RKO (cell line): ENCODE data around the gene EZR.
"Not testable (repeated sequence)": the region's sequence is repeated elsewhere in the genome, so short reads cannot be mapped to it uniquely, and the experiment has no call there.

Experiments used
- DNase-seq: peaks from one replicate; pipeline ENCODE4 v3.0.0-alpha.2; 2016; ENCODE audit warnings: low spot score

The EZR gene

DNA sequence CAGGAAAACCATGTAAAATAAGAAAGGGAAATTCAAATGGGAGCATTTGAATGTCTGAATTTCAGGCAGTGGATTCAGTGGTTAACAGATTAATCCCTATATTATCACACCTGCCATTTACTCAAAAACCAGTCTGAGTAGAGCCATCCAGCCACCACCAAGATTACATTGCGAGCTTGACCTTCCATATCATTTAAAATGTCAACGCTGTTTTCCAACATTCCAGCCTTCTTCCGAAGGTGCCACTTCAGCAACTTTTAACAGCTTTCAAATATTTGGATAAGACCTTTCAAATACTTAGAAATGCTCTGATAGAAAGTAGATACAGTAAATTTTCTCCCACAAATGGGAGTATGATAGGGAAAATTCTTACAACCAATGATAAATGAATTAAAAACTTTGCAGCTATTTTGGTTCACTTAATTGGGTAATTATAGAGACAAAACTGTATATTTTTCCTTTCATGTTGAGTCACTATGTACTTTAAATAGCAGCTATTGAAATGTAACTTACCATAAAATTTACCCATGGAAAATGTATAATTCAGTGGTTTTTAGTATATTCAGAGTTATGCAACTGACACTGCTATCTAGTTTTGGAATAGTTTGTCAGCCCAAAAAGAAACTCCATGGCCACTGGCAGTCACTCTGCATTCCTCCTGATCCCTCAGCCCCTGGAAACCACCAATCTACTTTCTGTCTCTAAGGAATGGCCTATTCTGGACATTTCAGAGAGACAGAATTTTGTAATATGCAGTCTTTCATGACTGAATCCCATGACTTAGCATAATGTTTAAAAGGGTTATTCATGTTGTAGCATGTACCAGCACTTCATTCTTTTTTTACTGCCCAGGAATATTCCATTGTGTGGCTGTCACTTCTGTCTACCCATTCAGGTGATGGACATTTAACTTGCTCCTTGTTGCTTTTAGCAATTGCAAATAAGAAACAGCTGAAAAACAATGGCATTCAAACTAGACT lies 21.5 kb downstream of the EZR start:
- DNase-seq, result no peak

DNA sequence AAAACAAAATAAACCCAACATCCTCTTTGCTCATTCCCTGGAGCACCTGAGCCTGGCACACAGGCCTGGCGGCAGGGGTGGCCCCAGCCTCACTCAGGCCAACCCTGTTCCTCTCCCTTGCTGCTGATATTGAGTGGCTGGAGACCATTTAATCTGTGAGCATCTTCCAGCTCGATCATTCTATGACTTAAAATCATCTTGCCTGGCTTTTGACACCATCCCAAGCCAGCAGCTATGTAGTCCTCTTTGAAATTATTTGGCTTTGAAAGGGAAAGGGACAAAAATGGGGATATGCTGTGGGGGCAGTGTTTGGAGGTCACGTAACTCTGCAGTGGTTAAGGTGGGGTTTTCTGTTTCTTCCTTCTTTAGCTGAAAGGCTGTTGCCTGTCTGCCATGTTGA lies 22.8 kb downstream of the EZR start:
- DNase-seq, result no peak

DNA sequence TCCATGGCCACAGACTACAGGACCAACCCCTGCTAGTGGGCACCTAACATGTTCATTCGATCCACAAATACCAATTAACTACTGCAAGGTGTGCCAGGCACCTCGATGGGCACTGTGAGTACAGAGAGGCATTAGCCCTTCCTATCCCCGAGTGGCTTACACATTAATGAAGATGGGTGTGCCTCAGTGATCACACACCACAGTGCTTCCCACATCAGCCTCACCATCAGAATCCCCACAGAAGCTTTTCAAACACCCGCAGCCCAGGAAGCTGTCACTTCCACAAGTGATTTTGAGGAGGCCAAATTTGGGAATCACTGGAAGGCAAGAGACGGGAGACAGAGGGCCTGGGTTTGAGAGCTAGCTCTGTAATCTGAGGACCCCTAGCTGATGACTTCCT lies 23.7 kb downstream of the EZR start:
- DNase-seq, result no peak

DNA sequence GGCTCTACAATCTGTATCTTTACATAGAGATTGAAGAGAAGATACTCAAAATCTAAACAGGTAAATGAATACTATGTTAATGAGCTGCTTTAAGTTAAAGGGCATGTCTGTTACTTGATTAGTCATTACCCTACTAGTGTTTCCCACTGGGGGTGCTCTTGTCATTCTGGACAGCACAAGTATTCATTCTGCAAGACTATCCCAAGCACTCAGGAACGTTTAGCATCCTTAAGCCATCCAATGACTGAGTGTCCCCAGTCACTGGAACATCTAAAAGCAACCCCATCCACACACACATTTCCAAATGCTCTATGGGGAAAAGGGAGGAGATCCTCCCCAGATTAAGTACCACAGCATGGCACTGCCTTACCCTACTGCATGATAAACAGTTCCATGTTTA lies 25.7 kb downstream of the EZR start:
- peak; percentile 78 for DNase-seq

DNA sequence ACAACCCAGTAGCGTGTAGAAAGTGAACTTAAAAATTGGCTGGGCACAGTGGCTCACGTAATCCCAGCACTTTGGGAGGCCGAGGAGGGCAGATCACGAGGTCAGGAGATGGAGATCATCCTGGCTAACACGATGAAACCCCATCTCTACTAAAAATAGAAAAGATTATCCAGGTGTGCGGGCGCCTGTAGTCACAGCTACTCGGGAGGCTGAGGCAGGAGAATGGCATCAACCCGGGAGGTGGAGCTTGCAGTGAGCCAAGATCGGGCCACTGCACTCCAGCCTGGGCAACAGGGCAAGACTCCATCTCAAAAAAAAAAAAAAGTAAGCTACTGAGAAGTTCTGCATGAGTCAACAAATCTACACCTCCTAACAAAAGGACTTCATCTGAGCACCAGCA lies 26.7 kb downstream of the EZR start:
- DNase-seq, result not testable (repeated sequence)

DNA sequence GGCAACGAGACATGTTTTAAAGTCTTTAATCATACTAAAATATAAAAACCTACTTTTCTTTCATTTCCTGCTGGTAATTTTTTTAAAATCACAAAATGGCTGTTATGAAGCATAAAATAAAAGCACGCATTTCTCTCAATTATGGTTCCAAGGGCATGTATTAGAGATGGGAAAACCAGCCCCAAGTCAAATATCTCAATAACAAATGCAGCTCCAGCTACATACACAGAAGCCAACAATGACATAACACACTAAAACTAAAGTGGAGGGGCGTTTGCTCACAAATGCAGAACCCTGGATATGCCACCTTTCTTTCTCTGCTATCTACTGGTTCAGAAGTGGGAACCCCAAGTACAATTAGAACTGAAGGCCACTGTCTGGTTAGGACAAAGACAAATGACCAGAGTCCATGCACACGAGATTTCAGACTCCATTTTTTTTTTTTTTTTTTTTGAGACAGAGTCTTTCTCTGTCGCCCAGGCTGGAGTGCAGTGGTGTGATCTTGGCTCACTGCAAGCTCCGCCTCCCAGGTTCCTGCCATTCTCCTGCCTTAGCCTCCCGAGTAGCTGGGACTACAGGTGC lies 27.8 kb downstream of the EZR start:
- no peak for DNase-seq

DNA sequence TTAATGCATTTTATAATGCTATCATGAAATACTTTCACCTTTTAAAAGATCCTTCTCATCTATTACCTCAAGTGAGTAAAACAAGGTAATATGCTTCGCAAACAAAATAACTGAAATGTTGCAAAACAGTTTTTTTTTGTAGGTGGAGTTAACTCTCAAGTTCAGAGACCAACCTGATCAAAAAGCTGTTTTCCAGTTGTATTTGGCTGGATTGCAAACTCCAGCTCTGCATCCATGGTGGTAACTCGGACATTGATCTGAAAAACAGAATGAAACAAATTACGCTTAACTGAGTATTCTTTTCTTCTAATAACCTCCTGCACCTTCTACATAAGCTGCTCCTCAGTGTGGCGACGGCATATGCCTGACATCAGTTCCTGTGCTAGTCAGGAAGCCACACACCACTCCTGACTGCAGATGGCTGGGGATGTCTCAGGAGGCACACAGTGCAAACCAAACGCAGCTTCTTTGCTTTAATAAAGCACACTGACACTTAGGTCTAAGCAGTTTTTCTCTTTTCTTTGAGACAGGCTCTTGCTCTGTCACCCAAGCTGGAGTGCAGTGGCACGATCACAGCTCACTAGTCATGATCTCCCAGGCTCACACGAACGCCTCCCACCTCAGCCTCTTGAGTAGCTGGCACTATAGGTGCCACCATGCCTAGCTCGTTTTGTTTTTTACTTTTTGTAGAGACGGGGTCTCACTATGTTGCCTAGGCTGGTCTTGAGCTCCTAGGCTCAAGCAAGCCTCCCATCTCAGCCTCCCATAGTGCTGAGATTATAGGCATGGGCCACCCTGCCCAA lies 29.9 kb downstream of the EZR start:
- DNase-seq, result no peak

DNA sequence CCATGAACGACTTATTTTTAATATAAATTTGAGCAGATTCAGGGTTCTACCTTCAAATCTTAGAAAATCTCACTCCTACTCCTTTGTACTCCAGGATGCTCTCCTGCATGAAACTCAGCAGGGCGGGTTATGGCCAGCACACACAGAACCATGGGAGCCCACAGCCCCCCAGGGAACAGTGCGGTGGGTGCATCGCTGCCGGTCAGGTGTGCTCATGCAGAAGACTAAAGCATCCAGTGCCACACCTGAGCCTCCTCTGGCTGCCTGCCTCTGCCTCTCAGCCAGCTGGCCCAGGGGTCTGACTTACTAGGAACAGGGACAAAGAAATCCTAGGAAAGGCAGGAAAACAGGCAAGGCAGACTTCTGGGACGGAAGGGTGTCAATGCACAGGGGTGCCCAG lies 31.8 kb downstream of the EZR start:
- DNase-seq, result no peak

DNA sequence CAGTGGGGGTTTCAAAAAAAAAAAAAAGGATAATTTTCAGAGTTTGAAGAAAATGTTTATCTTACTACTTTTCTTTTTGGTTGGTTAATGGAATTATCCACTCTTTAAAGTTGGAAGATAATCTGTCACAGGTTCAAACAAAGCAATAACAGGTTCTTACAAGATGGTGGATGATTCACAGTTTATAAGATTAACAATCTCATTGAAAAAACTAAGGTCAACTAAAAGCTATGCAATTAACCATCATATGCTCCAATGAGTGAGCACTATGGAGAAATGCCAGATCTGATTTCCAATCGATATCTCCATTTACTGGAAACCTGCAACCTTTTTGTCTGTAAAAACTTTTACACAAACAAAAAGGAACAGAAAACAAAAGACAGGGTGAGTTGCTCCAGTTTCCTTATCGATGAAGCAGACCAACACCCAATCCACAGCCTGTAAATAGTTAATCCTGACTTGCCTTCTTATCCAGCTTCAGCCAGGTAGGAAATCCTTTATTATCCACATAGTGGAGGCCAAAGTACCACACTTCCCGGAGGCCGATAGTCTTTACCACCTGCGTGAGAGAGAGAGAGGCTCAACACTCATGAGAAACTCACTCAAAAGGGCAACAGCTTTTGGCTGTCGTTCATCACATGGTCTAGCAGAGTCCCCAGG lies 32.4 kb downstream of the EZR start:
- DNase-seq, result no peak

DNA sequence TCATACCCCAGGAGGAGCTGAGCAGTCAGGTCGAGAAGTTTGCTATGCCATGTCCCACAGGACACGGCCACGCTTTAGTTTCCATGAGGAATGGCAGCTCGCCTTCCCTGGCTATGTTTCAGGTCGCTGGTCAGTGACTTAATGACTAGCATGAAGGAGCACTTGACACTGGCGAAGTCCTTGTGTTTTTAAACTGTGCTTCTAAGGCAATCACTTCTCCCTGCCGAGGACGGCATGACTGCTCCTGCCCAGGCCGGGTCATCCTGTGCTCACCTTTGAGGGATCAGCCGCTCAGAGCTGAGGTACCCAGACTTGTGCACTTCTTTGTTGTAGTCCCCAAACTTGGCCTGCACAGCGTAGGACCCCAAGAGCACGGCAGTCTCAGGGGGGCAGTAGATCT lies 34.1 kb downstream of the EZR start:
- DNase-seq, result no peak

DNA sequence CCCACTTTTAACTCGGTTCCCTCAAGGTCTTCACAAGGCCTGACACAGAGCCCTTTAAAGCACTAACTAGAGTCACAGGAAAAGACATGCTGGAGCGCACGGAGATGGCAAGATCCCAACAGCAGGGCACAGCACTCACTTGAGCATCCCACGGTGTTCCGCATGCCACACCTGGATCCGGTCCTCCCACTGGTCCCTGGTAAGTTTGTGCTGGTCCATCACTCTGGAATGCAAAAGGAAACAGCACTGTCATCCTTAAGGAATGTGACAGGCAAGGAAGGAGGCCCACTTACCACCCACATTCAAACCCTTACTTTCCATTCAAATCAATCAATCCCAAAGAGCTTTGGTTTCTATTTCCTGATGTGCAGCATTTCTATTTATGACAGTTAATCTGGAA lies 34.7 kb downstream of the EZR start:
- DNase-seq, result peak; percentile 4

DNA sequence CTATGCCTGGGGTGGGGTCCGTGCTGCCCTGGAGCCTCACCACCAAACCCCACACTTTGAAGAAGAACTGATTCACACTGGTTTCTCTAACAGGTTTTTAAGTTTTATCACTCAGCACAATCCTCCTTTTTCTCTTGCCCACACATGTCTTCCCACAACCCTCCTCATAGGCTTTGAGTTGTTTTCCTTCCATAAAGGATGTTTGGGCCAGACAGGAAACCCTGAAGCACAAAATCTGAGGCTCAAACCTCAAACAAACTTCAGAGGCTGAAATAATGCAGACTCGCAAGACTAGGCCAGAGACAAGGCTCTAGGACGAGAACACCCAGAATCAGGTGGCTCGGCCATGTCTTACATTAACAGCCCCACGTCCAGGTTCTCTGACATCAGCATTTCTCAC lies 35.3 kb downstream of the EZR start:
- DNase-seq, result no peak

DNA sequence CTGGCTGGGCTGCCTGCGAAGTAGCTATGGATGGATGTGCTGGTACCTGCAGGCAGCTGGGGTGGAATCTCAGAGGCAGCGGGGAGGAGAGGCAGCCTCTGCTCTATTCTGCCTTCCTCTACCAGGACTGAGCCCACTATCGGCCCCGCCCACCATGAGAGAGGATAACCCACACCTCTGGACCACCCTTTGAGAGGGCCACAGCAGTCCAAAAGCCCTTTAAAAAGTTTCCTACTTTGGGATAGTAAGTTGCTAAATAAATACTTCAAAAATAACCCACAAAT lies 36.1 kb downstream of the EZR start:
- DNase-seq, result no peak

DNA sequence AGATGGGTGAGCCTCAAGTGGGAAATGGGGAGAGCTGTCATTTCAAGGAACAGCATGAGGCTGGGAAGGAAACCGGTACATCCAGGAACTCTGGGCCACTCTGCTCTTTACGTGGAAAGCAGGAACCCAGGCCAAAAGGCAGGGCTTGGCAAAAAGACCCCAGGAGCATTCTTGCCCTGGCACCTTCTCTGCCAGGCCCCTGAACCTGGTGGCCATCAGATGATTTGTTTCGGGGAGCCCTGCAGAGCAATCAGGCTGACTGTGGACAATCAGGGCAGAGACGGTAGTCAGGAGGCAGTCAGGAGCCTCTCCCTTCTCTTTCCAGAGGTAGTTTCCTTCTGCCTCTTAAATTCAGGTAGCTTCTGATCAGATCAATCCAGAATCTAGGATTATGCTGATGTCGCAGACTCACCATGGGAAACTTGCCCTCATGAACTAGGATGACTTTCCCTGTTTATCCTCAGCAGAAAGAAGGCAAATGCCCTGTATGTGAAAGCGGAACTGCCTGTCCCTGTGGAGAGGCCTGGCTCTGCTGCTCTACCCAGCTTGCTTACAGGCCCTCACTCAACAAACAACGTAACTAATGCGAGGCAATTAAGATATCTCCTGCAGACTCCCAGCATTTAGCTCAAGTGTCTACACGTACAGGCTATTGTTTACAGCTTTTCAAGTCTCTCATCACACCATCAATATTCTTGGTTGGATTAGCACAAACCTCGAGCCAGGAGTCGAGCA lies 36.6 kb downstream of the EZR start:
- no peak for DNase-seq

DNA sequence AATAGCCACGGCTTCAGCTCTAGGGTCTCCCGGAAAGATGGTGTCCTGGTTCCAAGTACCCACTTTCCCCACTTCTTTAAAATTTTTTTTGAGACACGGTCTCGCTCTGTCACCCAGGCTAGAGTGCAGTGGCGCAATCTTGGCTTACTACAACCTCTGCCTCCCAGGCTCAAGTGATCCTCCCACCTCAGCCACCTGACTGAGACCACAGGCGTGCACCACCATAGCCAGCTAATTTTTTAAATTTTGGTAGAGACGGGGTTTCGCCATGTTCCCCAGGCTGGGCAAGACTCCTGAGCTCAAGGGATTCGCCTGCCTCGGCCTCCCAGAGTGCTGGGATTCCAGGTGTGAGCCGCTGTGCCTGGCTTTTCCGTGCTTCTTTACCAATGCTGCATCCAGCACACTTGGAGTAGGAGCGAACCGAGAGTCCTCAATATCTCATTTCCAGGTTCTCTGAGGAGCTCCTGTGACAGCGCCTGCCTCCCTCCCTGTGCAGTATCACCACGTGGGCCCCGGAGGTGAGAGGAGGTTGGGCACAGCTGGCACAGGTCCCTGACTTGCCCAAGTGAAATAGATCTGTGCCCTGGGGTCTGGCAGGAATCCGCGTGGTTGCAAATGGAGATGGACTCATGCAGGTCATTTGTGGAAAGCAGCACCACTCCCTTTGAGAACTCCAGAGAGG lies 37.3 kb downstream of the EZR start:
- DNase-seq, result no peak

DNA sequence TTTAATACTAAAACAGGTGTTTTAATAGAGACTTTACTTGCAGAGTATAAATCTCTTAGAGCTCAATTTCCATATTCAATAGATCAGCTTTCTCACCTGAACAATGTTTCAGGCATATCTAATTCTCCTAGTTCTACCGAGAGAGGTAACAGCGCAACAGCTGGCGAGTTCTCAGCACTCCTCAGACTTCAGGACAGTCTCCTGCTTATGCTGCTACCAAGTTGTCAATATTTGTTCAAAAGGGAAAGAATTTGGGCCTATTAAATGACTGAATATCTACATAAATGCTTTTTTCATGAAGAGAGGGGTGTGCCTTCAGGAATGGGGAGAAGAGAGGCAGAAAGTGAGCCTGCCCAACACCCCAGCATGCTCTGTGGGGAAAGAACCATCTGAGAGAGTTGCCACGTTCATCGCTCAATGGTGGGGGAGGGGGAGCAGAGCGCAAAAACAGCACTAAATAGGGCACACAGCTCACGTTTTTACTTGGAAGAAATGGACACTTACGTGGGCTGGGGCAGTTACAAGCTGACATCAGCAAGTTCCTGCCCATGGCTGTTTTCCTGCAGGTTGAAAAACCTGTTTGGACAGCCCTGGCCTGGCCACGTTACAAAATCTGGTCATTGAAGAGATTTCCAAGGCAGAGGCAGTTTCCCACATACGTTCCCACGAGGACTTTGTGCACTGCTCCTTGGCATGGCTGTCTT lies 38.0 kb downstream of the EZR start:
- no peak for DNase-seq

DNA sequence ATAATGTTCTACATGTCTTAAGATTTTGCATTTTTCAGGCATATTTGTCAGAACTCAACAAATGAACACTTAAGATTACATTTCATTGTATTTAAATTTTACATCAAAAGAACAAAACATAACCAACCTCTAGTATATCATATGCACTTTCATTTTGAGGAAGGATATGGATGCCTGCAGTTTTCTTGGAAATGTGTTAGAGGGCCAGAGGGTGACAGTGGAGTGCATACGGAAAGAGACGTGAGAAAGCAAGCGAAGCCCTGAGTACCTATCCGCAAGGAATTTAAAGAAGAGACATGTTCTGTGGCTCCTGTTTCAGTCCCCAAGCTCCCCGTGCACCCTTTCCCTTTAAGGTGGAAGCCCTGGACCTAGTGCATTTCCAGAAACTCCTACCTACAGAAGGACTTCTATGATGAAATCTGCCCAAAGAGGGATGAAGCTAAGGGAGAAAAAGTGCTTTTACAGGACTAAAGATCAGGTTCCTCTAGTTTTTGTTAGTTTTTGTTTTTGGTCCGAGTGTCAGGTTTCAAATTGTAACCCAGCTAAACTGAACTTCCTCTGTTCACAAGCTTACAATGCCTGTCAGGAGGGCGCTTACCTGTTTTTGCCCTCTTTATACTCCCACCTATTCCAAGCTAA lies 38.8 kb downstream of the EZR start:
- DNase-seq, result no peak

DNA sequence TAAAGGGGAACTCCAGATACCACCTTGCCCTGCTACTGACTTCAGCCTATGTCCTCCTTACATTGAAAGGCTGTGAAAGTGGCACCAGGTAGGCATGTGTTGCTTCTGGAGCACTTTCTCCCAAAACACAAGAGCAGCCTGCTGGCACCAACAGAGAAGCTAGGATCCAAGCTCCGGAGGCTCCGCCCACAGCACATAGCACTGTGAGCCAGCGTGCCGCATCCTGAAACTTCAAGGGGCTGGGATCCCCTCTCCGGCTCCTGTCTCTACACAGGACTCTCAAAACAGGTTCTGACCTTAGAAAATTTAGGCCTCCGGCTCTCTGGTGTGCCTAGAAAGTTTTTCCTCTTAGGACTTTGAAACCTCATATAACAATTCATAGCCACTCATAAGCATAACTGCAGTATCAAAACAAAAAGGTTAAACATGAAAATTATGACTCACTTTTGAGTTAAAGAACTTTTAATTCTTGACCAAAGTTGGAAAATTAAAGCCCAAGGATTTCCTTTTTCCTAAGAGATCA lies 41.1 kb downstream of the EZR start:
- no peak for DNase-seq

DNA sequence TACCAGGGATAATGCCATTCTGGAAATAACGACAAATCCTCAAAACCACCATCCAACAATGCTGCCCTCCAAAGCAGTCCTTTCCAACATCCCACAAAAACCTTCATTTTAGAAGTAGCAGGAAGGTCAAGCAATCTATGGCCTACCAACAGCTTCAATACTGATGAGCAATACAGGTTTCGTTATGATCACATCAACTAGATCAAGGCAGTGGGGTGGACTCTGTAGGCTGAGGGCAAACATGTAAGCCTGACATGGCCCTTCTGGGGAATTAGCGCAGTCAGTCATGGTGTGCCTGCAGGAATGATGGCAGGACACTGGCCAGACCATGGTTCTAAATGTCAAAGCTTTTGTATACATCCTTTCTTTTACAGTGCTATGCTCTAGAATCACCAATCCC lies 41.7 kb downstream of the EZR start:
- DNase-seq, result no peak

DNA sequence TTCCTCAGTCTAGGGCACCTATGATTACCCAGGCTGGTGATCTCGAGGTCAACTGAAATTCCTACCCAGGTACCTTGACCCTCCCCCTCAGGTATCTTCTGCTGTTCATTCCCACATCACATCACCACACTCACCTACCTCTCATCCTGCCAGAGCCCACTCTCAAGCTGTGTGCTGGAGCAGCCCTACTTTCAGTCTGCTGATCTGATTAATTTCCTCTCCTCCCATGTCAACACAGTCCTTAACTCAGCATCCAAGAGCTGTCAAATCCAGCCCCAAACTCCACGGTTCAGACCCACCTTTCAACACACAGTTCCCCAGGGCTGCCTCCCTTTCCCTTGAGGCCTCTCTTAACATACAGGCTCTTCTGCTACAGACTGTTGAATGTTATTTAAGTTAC lies 42.4 kb downstream of the EZR start:
- no peak for DNase-seq
